ENCODE results near the gene TNS1.

The TNS1 gene

DNA sequence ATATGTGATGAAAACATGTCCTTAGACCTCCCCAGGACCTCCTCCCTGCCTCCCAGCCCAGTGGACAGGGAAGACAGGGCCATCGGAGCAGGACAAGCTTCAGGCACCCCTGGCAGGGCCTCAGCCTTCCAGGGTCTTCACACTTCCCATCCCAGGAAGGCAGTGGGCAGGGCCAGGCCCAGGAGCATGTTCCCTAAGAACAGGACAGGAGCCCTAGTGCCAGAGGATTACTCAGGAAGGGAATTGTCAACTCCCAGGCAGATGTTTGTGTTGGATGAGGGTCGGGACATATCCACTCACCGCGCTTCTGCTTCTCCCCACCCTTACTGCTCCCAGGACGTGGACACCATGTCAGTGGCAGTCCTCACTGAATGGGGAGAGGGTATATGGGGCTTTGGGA lies 138.9 kb downstream of the TNS1 start:
- FAIRE-seq = no peak

DNA sequence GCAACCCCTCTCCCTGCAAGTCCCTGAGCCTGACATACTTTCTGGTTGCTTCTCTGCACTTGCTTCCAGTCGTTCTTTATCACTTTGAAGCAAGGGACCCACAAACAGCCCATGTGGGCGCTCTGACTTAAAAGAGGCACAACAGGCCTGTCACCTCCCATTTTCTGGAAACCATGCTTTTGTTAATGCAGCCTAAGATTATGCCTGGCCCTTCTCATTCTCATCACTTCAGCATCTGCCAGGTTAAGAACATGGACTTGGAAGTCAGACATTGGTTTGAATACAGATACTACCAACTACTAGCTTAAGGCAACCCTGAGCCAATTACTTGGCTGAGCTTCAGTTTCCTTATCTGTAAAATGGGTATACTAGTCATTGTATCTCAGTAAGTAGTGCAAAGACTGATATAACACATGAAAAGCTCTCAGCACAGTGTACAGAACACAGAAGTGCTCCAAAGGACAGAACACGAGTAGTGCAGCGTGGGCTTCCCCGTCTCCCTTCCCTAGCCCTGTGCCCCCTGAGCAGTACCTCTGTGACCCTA lies 141.4 kb downstream of the TNS1 start:
- no peak for FAIRE-seq

DNA sequence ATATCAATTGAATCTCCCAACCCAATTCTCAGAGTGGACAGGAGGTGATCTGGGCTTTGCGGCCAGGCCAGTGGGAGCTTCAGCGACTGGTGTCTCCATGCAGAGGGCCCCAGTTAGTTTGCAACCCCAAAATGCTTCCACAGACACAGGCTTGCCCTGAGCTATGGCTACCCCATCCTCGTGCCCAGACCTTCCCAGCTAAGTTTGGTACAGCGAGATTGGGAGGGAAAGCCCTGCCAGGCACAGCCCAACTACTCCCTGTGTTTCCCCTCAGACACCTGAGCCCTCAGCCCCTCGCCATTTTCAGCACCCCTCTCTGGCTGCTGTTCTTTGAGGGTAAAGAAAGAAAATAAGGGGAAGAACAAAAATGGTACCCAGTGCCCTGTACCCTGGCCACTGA lies 142.9 kb downstream of the TNS1 start:
- no peak for FAIRE-seq

DNA sequence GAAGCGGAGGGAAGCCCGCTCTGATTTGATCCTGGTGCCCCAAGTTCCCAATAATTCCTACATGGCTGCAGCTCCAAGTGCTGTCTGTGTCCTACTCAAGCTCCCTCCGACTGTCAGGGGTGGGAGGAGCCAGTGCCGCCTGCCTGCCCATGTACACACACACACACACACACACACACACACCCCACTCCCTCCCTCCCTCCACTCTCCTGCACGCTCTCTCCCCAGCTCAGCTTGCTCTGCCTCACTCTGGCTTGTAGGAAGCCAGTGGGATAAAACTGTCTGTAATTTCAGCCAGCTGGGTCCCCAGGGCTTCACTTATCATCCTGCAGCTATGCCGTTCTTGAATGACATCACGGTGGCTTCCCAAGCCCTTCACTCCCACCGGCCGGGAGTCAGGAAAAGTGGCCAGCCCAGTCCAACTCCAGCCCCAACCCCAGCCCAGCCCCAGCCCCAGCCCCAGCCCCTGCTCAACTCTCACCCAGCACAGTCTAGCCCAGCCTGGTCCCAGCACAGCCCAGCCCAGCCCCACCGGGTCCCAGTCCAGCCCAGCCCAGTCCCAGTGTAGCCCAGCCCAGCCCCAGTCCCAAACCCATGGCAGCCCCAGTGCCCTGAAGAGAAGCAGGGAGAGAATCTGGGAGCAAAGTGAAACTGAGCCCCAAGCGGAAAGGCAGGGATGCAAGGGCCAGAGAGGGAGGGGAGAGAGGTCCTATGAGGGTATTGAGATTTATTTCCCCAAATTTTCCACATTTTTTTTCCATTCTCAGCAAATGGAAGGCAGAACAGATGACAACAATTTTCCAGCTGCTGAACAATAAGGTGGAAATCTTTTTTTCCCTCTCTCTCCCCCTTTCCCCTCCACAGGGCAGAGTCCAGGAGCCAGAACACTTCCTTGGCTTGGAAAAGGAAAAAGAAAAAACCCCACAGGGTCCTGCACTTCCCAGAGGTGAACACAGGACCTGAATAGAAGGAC lies 144.0 kb downstream of the TNS1 start:
- FAIRE-seq = no peak

DNA sequence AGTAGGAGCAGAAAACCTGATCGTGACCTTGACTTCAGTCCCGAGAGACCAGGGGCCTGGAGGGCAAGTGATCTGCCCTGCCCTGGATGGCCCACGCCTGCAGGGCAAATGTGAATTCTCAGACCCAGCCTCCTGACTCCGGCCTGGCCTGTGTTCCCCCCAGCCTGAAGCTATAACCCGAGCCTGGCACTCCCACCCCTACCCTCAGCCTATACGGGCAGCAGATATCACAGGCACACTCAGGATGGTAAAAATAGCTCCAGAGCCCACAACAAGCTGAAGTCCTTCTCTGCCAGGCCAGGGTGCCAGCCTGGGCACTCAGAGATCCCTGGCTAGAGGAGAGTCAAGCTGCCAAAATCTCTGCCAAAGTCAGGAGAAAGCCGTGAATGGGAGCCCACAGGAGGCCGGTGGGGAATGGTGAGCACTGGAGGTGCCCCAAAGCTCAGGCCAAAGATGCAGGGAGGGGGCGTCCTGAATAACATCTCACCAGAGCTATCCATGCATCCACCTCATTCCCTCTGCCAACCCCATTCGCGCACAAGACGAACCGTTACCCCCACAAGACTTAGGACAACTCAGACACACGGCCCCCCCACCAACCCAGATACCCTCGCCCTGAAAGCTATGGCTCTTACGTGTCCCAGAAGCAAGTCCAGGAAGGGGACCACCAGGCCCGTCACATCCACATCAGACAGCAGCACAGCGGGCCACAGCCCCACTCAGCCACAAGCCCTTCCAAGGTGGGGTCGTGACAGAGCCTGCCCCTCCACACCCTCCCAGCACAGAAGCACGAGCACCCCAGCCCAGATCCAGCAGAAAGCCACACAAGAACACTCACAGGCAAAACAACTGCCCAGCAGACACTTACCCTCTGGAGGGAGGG lies 144.9 kb downstream of the TNS1 start:
- FAIRE-seq = no peak

DNA sequence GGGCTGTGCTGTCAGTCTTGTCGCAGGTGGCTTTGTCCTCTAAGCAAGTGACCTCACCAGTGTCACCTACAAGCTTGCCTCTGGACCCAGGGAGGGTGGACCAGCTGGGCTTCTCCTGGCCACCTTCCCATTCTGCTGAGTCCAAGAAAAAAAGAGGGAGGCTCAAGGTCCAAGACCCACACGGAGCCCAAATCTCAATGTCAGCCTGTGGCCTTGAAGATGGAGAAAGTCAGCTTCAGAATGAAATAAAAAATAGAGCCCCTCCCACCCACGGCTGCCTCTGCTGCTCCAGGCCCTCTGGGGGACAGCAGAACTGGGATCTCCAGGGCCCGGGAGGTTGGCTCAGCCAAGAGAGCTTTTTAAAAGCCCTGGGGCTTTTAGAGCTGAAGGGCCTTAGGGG lies 145.9 kb downstream of the TNS1 start:
- no peak for FAIRE-seq

DNA sequence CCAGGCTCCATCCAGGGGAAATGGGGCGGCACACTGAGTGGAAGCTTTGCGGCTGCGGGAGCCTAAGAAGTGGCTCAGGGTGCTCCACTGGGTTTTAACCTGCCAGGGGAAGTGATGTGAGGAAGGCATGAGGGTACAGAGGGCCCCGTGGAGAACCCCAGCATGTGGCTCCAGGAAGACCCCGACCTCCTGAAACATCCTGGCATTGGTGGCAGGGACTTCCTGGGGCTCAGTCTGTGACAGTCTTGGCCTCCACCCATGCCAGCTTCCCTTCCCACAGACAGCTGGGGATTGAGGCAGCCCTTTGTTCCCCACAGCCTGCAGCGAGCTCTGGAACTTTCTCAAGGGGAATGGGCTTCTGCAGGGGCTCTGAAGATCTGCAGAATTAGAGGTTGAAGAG lies 146.6 kb downstream of the TNS1 start:
- FAIRE-seq = no peak

DNA sequence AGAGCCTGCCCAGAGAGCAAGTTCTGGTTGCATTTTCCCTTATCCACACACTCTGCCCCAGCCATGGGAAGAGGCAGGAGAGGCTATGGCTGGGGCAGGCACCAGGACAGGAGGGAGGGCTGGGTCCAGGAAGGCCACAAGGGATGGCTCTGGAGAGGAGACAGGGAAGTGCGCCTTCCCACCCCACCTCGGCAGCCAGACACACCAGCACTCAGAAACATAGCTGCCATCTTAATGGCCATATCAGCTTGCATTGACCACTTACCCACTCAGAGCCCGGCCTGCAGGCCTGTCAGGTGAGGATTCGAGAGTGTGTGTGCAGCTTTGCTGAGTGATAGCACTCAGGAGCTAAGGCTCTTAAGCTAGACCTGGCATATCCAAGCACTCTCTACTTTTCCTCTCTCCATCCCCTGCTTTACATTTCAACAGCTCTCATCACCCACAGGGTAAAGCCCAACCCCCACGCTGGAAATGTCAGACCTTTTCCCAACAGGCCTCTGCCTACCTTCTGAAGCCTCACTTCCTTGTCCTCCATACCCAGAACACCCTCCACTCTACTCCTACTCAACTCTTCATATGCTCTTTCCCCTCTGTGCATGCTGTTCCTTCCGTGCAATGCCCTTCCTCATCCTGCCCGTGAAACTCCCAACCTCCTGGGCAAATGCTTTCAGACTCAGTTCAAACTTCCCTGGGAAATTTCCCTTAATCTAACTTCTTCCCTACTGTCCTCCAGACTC lies 147.9 kb downstream of the TNS1 start:
- FAIRE-seq = no peak

DNA sequence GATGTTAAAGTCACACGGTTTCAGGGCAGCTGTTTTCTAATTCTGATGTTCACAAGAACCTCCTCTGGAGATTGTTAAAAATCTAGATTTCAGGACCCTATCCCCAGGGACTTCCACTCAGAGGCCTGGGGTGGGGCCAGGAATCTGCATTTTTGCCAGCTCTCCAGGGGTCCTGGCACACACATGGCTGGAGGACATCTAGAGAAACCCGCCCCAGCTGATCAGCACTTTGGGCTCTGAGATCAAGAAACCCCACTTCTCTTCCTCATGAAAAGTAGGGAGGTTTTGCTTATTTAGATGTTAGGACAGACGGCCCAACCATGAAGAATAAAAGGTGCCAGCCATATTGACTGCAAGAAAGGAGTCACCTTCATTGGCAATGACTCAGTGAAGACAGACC lies 148.8 kb downstream of the TNS1 start:
- no peak for FAIRE-seq

DNA sequence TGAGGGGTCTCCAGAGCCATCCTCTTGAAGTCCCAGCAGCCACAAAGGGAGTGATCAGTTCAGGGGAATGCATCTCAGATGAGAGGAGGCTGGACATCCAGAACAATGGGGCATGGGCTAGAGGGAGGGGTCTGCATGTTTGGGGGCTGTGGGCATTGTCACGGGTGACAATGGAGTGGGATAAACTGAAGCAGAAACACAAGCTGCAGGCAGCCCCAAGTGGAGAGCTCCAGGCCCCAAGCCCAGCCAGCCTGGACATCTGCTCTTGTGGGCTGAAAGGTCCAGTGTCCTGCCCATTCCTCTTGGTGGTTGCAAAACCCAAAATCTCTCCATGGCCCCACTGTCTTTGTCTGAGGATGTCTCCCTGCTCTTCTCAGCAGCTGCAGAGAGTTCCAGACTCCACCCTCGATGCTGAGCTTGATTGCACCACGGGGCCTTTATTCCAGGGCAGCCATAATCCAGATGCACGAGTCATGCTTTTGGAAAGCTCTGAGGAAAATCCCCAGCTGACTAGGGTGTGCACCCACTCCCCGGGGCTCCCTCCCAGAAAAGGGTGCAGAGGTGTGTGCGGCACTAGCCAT lies 149.4 kb downstream of the TNS1 start:
- no peak for FAIRE-seq

DNA sequence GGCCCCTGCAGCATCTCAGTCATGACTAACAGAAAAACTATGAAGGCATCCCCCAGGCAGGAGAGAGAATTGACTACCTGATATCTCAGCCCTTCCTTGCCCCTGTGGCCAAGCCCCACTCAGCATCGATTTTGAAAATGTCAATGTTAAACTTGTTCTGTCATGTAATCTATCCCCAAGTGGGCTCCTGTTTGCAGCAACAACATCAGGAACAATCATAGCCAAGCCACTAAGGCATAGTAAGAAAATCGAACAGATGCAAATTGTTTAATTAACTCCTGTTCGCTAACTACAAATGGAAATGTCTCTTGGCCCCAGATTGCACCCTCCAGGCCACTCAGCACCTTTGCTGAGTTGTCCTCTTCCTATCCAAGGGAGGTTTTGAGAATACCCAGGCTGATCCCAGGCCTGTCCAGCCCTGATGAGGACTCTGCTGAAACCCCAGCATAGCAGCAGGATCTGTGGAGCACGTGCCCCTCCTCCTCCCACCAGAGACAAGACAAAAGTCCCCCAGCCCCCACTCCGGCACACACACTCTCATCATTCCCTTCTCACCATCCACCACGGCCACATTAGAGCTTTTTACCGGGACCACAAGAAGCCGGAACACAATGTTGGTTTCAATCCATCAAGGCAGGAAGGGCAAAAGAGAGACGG lies 150.1 kb downstream of the TNS1 start:
- no peak for FAIRE-seq

DNA sequence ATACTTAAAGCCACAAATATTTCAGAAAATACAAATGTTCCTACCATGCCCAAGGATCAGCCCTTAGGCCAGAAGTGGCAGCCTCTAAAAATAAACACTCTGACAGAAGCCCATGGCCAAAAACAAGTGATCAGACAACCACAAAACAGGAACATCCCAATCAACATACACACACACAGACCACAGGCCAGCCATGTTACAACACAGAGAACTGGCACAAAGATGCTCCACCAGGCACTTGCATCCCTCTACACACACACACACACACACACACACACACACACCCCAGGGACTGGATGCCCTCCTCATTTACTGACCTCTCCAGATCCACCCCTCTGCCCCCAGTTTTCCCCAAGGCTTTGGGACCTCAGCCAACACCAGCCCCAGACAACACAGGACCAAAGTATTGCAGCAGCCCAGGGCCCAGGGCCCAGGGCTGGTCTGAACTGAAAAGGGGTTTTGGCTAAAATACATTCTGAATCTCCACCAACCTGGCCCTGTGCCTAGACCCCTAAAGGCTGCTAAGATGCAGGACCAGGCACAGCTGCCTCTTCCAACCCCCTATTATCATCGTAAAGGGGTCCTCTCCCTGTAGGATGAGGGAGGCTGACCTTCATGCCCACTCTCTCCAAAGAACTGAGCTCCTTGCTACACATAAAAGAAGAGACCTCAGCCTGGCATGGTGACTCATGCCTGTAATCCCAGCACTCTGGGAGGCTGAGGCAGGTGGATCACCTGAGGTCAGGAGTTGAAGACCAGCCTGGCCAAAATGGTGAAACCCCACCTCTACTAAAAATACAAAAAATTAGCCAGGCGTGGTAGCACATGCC lies 151.4 kb downstream of the TNS1 start:
- no peak for FAIRE-seq

DNA sequence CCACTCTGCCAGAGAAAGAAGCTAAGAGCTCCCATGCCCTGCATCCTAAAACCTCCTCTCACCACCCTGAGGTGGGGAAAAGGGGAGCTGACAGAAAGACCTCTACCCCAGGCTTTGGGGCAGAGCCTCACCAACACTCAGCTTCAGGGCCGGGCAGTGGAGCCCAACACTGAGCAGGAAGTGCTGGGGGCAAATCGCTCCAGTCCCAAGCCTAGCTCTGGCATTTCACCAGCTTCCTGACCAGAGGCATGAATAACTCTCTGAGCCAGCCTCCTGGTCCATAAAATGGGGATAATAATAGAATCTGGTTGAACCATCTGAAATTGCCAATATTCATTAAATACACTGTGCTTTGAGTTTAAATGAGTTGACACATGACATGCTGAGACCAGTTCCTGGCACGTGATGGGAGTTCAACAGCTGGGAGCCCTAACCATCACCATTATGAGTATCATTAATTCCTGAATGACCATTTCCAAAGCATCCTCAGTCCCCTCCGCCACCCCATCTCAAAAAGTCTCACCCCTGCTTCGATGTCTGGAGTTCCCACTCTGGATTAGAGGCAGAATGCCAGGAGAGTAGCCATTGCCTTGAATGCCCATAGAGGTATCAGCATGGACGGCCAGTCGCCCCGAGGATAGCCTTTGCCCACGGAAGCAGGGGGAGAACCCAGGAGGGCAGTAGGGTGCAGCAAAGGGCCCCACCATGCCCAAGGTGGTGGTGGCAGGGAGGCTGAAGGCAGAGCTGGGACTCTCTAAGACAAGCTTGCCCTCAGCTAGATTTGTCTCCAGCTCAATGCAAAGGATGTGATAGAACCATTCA lies 153.4 kb downstream of the TNS1 start:
- no peak for FAIRE-seq

DNA sequence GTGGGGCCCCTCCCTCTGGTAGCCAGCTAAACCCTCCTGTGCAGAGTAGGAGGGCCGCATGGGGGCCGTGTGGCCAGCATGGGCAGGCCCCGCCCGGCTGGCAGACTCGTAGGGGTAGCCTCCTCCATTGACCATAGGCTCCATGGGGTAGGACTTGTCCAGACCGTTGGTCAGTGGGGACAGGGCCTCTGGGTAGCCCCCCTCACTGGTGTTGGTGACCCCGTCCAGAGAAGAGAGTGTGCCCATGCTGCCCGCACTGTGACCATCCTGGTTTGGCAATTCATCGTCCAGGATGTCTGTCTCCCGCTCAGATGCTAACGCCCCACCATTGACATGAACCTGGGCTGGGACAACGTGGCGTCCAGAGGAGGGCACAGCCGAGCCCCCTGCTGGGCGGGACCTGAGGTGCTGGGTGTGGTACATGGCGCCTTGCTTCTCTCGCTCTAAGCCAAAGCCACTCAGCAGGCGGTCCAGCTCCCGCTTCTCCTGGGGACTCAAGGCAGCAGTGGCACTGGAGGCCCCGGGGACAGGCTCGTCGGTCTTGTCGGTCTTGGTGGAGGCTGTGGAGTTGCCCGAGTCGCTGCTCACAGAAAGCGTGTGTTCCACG lies 154.3 kb downstream of the TNS1 start:
- no peak for FAIRE-seq

DNA sequence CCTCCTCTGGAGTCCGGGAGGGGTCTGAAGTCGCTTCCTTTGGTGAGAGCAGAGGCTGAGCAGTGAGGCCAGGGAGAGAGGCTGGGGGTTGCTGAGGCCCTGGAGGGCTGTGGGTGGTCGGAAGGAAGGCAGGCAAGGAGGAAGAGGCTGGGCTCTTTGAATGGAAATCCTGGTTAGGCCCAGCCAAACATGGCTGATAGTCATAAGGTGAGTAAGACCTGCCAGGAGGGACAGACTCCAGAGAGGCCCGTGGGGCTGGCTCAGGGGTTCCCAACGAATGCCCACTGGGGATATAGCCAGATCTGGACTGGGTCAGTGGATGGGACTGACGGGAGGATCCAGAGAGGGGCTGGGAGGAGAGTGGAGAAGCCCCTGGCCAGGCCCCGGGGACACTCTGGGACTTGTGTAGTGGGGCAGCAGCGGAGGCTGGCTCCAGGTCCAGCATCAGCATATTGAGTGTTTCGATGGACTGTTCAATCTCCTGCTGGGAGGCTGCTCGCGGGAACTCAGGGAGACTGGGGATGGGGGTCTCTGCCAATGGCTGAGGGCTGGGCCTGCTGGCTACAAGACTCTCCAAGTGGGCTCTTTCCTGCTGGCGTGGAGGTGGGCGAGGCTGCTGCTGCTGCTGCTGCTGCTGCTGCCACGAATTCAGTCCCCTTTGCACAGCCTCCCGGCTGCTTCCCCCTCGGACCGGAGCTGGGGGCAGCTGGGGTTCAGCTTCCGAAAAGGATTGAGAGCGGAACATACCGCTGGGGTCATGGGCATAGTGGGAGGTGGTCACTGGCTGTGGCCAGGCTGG lies 155.0 kb downstream of the TNS1 start:
- no peak for FAIRE-seq

DNA sequence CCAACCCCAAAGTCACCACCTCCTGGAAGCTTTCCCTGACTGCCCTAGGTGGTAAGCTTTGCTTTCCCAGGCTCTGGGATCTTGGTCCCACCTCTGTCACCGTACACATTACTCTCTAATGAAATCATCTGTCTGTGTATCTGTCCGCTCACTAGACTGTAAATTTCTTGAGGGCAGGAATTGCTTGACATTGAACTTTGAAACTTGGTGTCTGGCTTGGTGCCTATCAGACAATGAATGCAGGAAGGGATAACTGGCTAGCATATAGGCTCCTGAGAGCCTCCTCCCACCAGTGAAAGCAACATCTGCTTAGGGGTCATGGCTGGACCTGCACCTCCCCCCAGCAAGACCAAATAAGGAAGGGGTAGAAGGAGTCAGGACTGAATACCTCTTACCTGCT lies 155.7 kb downstream of the TNS1 start:
- FAIRE-seq = no peak

DNA sequence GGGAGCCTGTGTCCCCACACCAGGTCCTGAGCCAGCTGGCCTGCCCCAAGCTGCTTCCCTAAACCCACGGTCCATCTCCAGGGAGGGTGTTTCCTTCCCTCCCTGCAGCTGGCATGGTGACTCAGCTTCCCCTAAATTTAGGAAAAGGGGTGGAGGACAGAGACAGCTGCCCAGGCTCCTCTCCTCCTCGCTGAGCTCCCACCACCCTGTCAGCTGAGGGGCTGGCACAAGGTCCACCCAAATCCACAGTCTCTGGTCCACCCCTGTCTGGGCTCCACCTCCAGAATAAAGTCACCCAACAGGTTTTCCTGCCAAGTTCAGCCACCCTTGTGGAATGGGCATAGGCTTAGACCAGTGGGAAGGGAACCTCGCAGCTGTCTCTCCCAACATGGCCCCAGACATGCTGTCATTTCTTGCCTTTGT lies 156.5 kb downstream of the TNS1 start:
- no peak for FAIRE-seq

DNA sequence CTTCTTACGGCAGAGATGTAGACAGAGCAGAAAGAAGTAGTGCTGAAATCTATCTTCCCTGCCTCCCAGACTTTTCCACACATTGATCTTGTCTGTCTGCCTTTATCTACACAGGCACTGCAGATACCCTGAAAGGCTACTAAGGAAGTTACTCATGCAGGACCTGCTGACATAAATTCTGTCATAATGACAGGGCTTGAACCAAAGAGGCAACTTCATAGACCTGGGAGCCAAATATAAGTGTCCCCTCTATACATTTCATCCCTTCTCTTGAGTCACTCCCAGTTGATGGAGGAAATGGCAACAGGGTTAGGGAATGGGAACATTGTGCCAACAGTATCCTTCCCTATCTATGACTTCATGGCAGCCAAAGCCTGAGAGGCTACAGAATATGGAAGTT lies 157.5 kb downstream of the TNS1 start:
- FAIRE-seq = no peak

DNA sequence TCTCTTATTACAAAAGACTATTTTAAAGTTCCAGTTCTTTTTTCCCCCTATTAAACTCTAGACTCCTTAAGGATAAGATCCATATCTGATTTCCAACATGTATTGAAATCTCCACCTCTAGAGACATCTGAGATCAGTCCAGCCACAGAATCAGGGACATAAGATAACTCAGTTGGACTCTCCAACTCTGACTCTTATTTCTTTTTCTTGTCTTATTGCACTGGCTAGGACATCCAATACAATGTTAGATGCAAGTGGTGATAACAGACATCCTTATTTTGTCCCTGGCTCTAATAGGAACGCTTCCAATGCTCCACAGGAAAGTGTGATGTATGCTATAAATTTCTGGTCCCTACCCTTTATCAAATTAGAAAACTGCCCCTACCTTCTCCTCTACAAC lies 158.1 kb downstream of the TNS1 start:
- FAIRE-seq = no peak
